HEK293 (cell line): ENCODE measurements around the gene PTRH1.
A peak's percentile ranks its signal among the peaks of the same experiment; 100 is the strongest.

ENCODE experiments used
- CTCF ChIA-PET: fragments of 350-600 bp; formaldehyde crosslinking; extraction: SDS; loops from one replicate; lab custom pipeline; 2021; ENCODE audit warnings: antibody characterized with exemption; lab: Yijun Ruan, JAX
- POLR2A ChIA-PET: fragments of 300-600 bp; formaldehyde crosslinking; extraction: SDS; loops from one replicate; lab custom pipeline; 2020; ENCODE audit warnings: antibody characterized with exemption, inconsistent platforms; lab: Yijun Ruan, JAX
- H3K27ac ChIP-seq: fragments of 200-500 bp; sonication (Bioruptor generic); 2 replicates; pipeline ENCODE4 v1.5.1; 2014; ENCODE audit warnings: low read depth, low read length, control low read depth, inconsistent platforms; ENCODE audit errors: extremely low read depth
- H3K36me3 ChIP-seq, 2 experiments: fragments of 200-500 bp in 1 of 2; sonication (Bioruptor generic) in 1 of 2; 1 replicate in 1 of 2; 2 replicates in 1 of 2; pipeline ENCODE4 v1.5.1; 2014 to 2017; ENCODE audit warnings: inconsistent platforms in 2 of 2, low read length in 2 of 2; ENCODE audit not compliant: control insufficient read depth in 2 of 2, insufficient read depth in 1 of 2
- H3K4me1 ChIP-seq: fragments of 200-500 bp; sonication (Bioruptor generic); 2 replicates; pipeline ENCODE4 v1.5.1; 2014; ENCODE audit warnings: mild to moderate bottlenecking, low read length, inconsistent platforms; ENCODE audit not compliant: control insufficient read depth, insufficient read depth
- H3K4me3 ChIP-seq: 2 replicates; pipeline ENCODE4 v1.5.1; 2011; ENCODE audit warnings: low read depth, mild to moderate bottlenecking, control low read depth, low read length, moderate library complexity
- H3K9me3 ChIP-seq: fragments of 200-500 bp; sonication (Bioruptor generic); 2 replicates; pipeline ENCODE4 v1.5.1; 2014; ENCODE audit warnings: low read depth, low read length, inconsistent platforms; ENCODE audit not compliant: control insufficient read depth, insufficient read depth
- BCL11A ChIP-seq: fragments of 450-650 bp; formaldehyde crosslinking; IDR thresholded peaks from 2 replicates; pipeline ENCODE4 v1.5.1; 2016; ENCODE audit warnings: low read depth, missing biosample characterization, missing genetic modification characterization
- FEZF1 ChIP-seq: fragments of 450-650 bp; formaldehyde crosslinking; IDR thresholded peaks from 2 replicates; pipeline ENCODE4 v1.5.1; 2016; ENCODE audit warnings: missing biosample characterization, missing genetic modification characterization
- GLIS2 ChIP-seq: fragments of 450-650 bp; formaldehyde crosslinking; IDR thresholded peaks from 2 replicates; pipeline ENCODE4 v1.5.1; 2016; ENCODE audit warnings: missing biosample characterization, missing genetic modification characterization
- IKZF3 ChIP-seq: fragments of 450-650 bp; IDR thresholded peaks from 2 replicates; pipeline ENCODE4 v1.5.0; 2018; ENCODE audit warnings: missing biosample characterization, mild to moderate bottlenecking, missing genetic modification characterization, moderate library complexity
- KLF10 ChIP-seq: fragments of 450-650 bp; IDR thresholded peaks from 2 replicates; pipeline ENCODE4 v1.5.1; 2018; ENCODE audit warnings: missing biosample characterization, mild to moderate bottlenecking, missing genetic modification characterization
- SP2 ChIP-seq: fragments of 450-650 bp; formaldehyde crosslinking; IDR thresholded peaks from 2 replicates; pipeline ENCODE4 v1.5.1; 2016; ENCODE audit warnings: missing biosample characterization, missing genetic modification characterization
- ZBTB17 ChIP-seq: fragments of 450-650 bp; formaldehyde crosslinking; IDR thresholded peaks from 2 replicates; pipeline ENCODE4 v1.5.1; 2016; ENCODE audit warnings: missing biosample characterization, missing genetic modification characterization
- ZEB2 ChIP-seq: fragments of 450-650 bp; formaldehyde crosslinking; IDR thresholded peaks from 2 replicates; pipeline ENCODE4 v1.5.1; 2016; ENCODE audit warnings: missing biosample characterization, missing genetic modification characterization
- ZNF155 ChIP-seq: fragments of 450-650 bp; formaldehyde crosslinking; IDR thresholded peaks from 2 replicates; pipeline ENCODE4 v1.5.1; 2016; ENCODE audit warnings: missing biosample characterization, missing genetic modification characterization
- ZNF184 ChIP-seq: fragments of 450-650 bp; IDR thresholded peaks from 2 replicates; pipeline ENCODE4 v1.5.1; 2018; ENCODE audit warnings: missing biosample characterization, mild to moderate bottlenecking, missing genetic modification characterization
- ZNF214 ChIP-seq: fragments of 450-650 bp; formaldehyde crosslinking; IDR thresholded peaks from 2 replicates; pipeline ENCODE4 v1.5.1; 2017; ENCODE audit warnings: missing biosample characterization, mild to moderate bottlenecking, missing genetic modification characterization, borderline replicate concordance
- ZNF335 ChIP-seq: fragments of 450-650 bp; formaldehyde crosslinking; conservative IDR thresholded peaks from 2 replicates; pipeline ENCODE4 v1.5.1; 2016; ENCODE audit warnings: missing biosample characterization, missing genetic modification characterization
- ZNF341 ChIP-seq: fragments of 450-650 bp; formaldehyde crosslinking; IDR thresholded peaks from 2 replicates; pipeline ENCODE4; 2016; ENCODE audit warnings: low read depth, missing biosample characterization, missing genetic modification characterization
- ZNF473 ChIP-seq: fragments of 450-650 bp; formaldehyde crosslinking; IDR thresholded peaks from 2 replicates; pipeline ENCODE4 v1.5.1; 2017; ENCODE audit warnings: missing biosample characterization, missing genetic modification characterization
- ZNF501 ChIP-seq: fragments of 450-650 bp; formaldehyde crosslinking; IDR thresholded peaks from 2 replicates; pipeline ENCODE4 v1.5.1; 2016; ENCODE audit warnings: missing biosample characterization, missing genetic modification characterization
- ZNF629 ChIP-seq: fragments of 450-650 bp; formaldehyde crosslinking; IDR thresholded peaks from 2 replicates; pipeline ENCODE4 v1.5.1; 2017; ENCODE audit warnings: missing biosample characterization, missing genetic modification characterization
- ZNF792 ChIP-seq: fragments of 450-650 bp; formaldehyde crosslinking; IDR thresholded peaks from 2 replicates; pipeline ENCODE4 v1.5.1; 2016; ENCODE audit warnings: missing biosample characterization, missing genetic modification characterization
- TF ChIP-seq, protein P1 (sequence below): fragments of 450-650 bp; formaldehyde crosslinking; IDR thresholded peaks from 2 replicates; pipeline ENCODE4 v1.5.1; 2016; ENCODE audit warnings: missing biosample characterization, missing genetic modification characterization
- TF ChIP-seq, protein P2 (sequence below): fragments of 450-650 bp; formaldehyde crosslinking; conservative IDR thresholded peaks from 2 replicates; pipeline ENCODE4 v1.5.1; 2016; ENCODE audit warnings: low read depth, missing biosample characterization, missing genetic modification characterization
- TF ChIP-seq, protein P3 (sequence below): fragments of 450-650 bp; formaldehyde crosslinking; IDR thresholded peaks from 2 replicates; pipeline ENCODE4 v1.5.1; 2016; ENCODE audit warnings: missing biosample characterization, missing genetic modification characterization
- TF ChIP-seq, protein P4 (sequence below): fragments of 450-650 bp; formaldehyde crosslinking; IDR thresholded peaks from 2 replicates; pipeline ENCODE4 v1.5.1; 2016; ENCODE audit warnings: missing biosample characterization, missing genetic modification characterization

Gene PTRH1

DNA sequence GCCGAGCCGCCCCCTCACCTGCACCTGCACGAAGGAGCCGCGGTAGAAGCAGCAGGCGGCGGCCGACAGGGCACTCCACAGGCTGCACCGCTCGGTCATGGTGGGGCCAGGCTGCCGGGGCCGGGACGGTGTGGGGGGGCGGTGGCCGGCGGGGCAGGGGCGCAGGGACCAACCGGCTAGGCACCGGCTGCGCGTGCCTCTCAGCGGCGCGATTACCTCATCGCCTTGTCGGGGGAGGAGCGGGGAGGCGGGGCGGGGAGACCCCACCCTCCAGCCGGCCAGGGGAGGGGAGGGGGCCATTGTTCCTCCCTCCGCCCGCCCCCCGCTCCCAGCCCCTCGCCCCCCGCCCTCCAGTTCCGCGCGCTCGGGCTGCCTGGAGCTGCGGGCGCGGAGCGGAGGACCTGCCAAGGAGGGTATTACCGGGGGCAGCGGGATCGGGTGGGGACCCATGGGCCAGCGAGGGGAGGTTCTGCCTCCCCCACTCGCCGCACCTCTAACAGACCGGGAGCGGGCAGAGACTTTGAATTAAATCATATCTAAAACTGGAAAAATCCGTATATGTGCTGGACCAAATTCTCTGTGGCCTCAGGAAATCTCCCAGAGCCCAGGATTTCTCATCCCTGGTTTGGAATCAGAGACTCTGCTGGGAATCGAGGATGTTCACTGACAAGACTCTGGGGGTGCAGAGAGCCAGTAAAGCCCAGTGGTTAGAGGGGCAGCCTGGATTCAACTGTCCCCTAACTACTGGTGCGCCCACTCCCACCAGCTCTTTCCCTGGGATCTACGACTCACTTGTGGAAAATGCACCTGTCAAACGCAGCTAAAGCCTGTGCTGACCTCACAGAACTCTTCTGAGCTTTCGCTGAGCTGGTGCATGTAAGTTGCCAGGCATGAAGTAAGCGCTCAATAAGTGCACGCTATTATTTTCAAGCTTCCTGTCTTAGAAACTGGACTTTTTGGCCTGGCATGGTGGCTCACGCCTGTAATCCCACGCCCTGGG is 39.9 kb upstream of the PTRH1 start:
- ChIA-PET POLR2A (interaction anchor here (0.6 to 1.2 kb wide), 2 partner anchors 16 to 159 kb away, joined by 5 to 6 read pairs; no protein-coding TSS in a partner anchor), CTCF (interaction anchor here (1.4 to 1.6 kb wide), 3 partner anchors 8 to 30 kb away, joined by 3 to 4 read pairs (median 4); partner anchors contain the start of gene CDK9)
- H3K36me3 ChIP-seq: no peaks in the 10 kb centered on the region
- H3K4me1 ChIP-seq: 0 out of 2 replicates have a peak, but pooled peaks cover 2% of the 10 kb centered on the region
- no peaks in the 10 kb centered on the region for H3K9me3 ChIP-seq
- H3K4me3 ChIP-seq: peak overlapping the region; percentile 29
- TF ChIP-seq KLF10 (0 out of 2 replicates have a peak, but pooled peaks have one; percentile 29), ZNF629 (0 out of 2 replicates have a peak, but pooled peaks have one; percentile 20), GLIS2 (peak; percentile 50; the same call in 1 of the 2 replicates), ZBTB17 (tag by site-specific recombination) (peak; percentile 25; the same call in 1 of the 2 replicates), ZNF335 (tag by site-specific recombination) (peak; percentile 35), ZNF155 (tag by site-specific recombination) (no peak), ZNF184 (tag by site-specific recombination) (peak; percentile 99), IKZF3 (tag by site-specific recombination) (peak; percentile 70), ZNF792 (tag by site-specific recombination) (peak; percentile 77), BCL11A (tag by site-specific recombination) (no peak), SP2 (peak; percentile 28), ZNF341 (no peak)
- no peak overlapping the region; the same call in 1 of the 2 replicates for H3K27ac ChIP-seq

DNA sequence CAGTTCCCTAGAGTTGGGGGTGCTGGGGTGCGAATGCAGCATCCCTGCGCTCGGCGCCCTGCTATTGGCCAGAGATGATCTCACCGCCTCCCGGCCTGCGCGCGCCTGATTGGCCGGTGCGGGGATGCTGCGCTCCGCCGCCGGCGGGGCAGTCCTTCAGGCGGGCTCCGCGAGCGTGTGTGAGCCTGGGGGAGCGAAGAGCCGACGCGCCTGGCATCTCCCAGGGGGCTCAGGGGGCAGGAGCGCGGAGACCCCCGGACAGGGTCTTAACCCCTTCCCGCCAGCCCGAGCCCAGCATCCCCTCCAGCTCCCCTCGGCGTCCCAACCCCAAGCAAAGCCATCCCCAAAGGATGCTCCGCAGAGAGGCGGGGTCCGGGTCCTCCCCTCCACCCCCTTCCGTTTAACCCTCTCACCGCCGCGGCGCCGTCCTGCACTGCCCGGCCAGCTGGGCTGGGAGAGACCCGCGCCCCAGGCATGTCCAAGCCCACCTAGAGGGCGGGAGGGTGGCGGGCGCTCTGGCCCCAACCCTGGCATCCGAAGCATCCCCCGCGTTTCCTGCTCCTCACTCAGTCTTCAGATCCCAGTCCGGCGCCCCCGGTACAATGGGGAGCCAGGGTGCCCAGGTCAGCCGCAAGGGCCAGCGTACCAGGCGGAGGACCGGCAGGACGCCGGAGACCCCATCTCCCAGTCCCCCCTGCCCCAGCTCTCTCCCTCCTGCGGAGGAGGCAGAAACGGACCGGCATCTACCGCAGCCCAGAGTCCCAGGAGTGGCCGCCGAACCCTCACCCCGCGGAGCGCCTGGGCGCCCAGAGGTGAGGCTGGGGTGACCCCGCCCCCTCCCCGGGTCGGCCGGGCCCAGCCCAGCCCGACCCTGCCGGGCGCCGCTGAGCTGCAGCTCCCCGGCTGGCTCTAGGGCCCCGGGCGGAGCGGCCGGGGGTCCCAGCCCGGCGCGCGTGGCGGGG is 38.9 kb upstream of the PTRH1 start:
- POLR2A ChIA-PET: interaction anchor here (1.1 kb wide), 1 partner anchor 17 kb away, joined by 5 read pairs; no protein-coding TSS in a partner anchor
- Histone ChIP-seq H3K36me3 (no peaks in the 10 kb centered on the region), H3K27ac (no peak overlapping the region; the same call in 1 of the 2 replicates), H3K4me3 (peak overlapping the region; percentile 30), H3K4me1 (0 out of 2 replicates have a peak, but pooled peaks cover 2% of the 10 kb centered on the region), H3K9me3 (no peaks in the 10 kb centered on the region)
- CTCF ChIA-PET: interaction anchor here (0.6 to 2.0 kb wide), 2 partner anchors 20 to 188 kb away, joined by 4 to 8 read pairs; partner anchors contain the start of gene TOR2A
- TF ChIP-seq, protein P1, sequence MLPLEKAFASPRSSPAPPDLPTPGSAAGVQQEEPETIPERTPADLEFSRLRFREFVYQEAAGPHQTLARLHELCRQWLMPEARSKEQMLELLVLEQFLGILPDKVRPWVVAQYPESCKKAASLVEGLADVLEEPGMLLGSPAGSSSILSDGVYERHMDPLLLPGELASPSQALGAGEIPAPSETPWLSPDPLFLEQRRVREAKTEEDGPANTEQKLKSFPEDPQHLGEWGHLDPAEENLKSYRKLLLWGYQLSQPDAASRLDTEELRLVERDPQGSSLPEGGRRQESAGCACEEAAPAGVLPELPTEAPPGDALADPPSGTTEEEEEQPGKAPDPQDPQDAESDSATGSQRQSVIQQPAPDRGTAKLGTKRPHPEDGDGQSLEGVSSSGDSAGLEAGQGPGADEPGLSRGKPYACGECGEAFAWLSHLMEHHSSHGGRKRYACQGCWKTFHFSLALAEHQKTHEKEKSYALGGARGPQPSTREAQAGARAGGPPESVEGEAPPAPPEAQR (tag by site-specific recombination): no peak
- TF ChIP-seq ZEB2 (tag by site-specific recombination) (peak; percentile 56; the same call in 1 of the 2 replicates), ZNF473 (no peak), ZNF214 (tag by site-specific recombination) (no peak), ZNF501 (tag by site-specific recombination) (no peak), FEZF1 (tag by site-specific recombination) (no peak)
- TF ChIP-seq, protein P2, sequence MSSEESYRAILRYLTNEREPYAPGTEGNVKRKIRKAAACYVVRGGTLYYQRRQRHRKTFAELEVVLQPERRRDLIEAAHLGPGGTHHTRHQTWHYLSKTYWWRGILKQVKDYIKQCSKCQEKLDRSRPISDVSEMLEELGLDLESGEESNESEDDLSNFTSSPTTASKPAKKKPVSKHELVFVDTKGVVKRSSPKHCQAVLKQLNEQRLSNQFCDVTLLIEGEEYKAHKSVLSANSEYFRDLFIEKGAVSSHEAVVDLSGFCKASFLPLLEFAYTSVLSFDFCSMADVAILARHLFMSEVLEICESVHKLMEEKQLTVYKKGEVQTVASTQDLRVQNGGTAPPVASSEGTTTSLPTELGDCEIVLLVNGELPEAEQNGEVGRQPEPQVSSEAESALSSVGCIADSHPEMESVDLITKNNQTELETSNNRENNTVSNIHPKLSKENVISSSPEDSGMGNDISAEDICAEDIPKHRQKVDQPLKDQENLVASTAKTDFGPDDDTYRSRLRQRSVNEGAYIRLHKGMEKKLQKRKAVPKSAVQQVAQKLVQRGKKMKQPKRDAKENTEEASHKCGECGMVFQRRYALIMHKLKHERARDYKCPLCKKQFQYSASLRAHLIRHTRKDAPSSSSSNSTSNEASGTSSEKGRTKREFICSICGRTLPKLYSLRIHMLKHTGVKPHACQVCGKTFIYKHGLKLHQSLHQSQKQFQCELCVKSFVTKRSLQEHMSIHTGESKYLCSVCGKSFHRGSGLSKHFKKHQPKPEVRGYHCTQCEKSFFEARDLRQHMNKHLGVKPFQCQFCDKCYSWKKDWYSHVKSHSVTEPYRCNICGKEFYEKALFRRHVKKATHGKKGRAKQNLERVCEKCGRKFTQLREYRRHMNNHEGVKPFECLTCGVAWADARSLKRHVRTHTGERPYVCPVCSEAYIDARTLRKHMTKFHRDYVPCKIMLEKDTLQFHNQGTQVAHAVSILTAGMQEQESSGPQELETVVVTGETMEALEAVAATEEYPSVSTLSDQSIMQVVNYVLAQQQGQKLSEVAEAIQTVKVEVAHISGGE (tag by site-specific recombination): peak; percentile 16; the same call in 1 of the 2 replicates
- TF ChIP-seq, protein P3, sequence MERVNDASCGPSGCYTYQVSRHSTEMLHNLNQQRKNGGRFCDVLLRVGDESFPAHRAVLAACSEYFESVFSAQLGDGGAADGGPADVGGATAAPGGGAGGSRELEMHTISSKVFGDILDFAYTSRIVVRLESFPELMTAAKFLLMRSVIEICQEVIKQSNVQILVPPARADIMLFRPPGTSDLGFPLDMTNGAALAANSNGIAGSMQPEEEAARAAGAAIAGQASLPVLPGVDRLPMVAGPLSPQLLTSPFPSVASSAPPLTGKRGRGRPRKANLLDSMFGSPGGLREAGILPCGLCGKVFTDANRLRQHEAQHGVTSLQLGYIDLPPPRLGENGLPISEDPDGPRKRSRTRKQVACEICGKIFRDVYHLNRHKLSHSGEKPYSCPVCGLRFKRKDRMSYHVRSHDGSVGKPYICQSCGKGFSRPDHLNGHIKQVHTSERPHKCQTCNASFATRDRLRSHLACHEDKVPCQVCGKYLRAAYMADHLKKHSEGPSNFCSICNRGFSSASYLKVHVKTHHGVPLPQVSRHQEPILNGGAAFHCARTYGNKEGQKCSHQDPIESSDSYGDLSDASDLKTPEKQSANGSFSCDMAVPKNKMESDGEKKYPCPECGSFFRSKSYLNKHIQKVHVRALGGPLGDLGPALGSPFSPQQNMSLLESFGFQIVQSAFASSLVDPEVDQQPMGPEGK (tag by site-specific recombination): peak; percentile 89
- TF ChIP-seq, protein P4, sequence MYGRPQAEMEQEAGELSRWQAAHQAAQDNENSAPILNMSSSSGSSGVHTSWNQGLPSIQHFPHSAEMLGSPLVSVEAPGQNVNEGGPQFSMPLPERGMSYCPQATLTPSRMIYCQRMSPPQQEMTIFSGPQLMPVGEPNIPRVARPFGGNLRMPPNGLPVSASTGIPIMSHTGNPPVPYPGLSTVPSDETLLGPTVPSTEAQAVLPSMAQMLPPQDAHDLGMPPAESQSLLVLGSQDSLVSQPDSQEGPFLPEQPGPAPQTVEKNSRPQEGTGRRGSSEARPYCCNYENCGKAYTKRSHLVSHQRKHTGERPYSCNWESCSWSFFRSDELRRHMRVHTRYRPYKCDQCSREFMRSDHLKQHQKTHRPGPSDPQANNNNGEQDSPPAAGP: no peak
